NT2/D1 (cell line): ENCODE measurements around the gene SFXN4.

Experiments
- YY1 ChIP-seq: IDR thresholded peaks from 2 replicates; pipeline ENCODE4 v1.6.1; 2011; ENCODE audit not compliant: insufficient read length, insufficient read depth
- ZNF274 ChIP-seq: IDR thresholded peaks from 2 replicates; pipeline ENCODE4 v1.6.1; 2011; ENCODE audit warnings: mild to moderate bottlenecking, low read depth, low read length

GRCh38 chr10:119103241-119103902, 62.1 kb downstream of the SFXN4 start:
- TF ChIP-seq ZNF274: no peak
- TF ChIP-seq YY1: no peak
